GM21723 (cell line): ENCODE data around the gene FZD10.

ENCODE experiments used
- ATAC-seq: cut with Tn5 transposase; IDR thresholded peaks from one replicate; pipeline ENCODE4 v1.9.1; 2021; ENCODE audit warnings: mild to moderate bottlenecking, moderate library complexity; ENCODE audit not compliant: unreplicated experiment

Gene FZD10

GRCh38 chr12:130153803-130154202, 8.5 kb upstream of the FZD10 start:
- no peak for ATAC-seq

- ATAC-seq = no peak
Observed at GRCh38 chr12:130154276-130155070, 7.8 kb upstream of the FZD10 start.

- no peak for ATAC-seq
Observed at GRCh38 chr12:130155416-130156073, 6.7 kb upstream of the FZD10 start.

- no peak for ATAC-seq
Observed at GRCh38 chr12:130156652-130157275, 5.5 kb upstream of the FZD10 start.

- no peak for ATAC-seq
Observed at GRCh38 chr12:130157998-130158753, 4.1 kb upstream of the FZD10 start.

GRCh38 chr12:130158754-130159059, 3.6 kb upstream of the FZD10 start:
- no peak for ATAC-seq

GRCh38 chr12:130160306-130160705, 2.0 kb upstream of the FZD10 start:
- ATAC-seq = no peak

GRCh38 chr12:130160711-130161231, 1.5 kb upstream of the FZD10 start:
- ATAC-seq = no peak

- ATAC-seq = no peak
Observed at GRCh38 chr12:130161261-130162243, 712 bp upstream of the FZD10 start.

GRCh38 chr12:130162745-130163460, 639 bp downstream of the FZD10 start:
- no peak for ATAC-seq

GRCh38 chr12:130163461-130164215, 1.4 kb downstream of the FZD10 start:
- no peak for ATAC-seq

GRCh38 chr12:130164216-130164542, 1.9 kb downstream of the FZD10 start:
- no peak for ATAC-seq

- no peak for ATAC-seq
Observed at GRCh38 chr12:130164936-130165335, 2.7 kb downstream of the FZD10 start.

- no peak for ATAC-seq
Observed at GRCh38 chr12:130166306-130166705, 4.0 kb downstream of the FZD10 start.

- no peak for ATAC-seq
Observed at GRCh38 chr12:130167537-130167936, 5.3 kb downstream of the FZD10 start.

GRCh38 chr12:130169256-130169655, 7.0 kb downstream of the FZD10 start:
- ATAC-seq = no peak

GRCh38 chr12:130169924-130170323, 7.7 kb downstream of the FZD10 start:
- ATAC-seq = no peak

- no peak for ATAC-seq
Observed at GRCh38 chr12:130170611-130171010, 8.3 kb downstream of the FZD10 start.
